ENCODE measurements around the gene CDH13. TPM values are rescaled to one million over a fixed set of nuclear protein-coding genes. Genes with fewer than 3 reads are reported as not detected.

Gene CDH13
- total and polyA plus RNA-seq, 2 donors (not counting 3 experiments of a cell fraction or from before 2014, with no cell fraction given), result 96.6 to 124 TPM

- TF ChIP-seq FOS (IDR thresholded peaks at IDR 0.05; ENCODE audit: borderline replicate concordance, insufficient read depth, low read length) (no peak), MYC (IDR thresholded peaks at IDR 0.05; ENCODE audit: low read depth, low read length) (no peak), JUN (IDR thresholded peaks at IDR 0.05; ENCODE audit: borderline replicate concordance, insufficient read depth, insufficient read length, low read depth) (no peak), MAX (IDR thresholded peaks at IDR 0.05; ENCODE audit: insufficient read depth, insufficient read length) (no peak), GATA2 (IDR thresholded peaks at IDR 0.05; ENCODE audit: insufficient read depth, insufficient read length, low read depth, low read length) (no peak), EZH2 (IDR thresholded peaks at IDR 0.05; ENCODE audit: borderline replicate concordance, low read depth, low read length, severe bottlenecking) (no peak), POLR2AphosphoS5 (IDR thresholded peaks at IDR 0.05; ENCODE audit: insufficient read depth, low read depth, low read length) (no peak), POLR2A (IDR thresholded peaks at IDR 0.05; ENCODE audit: low read depth, low read length) (no peak), CTCF (IDR thresholded peaks at IDR 0.05; ENCODE audit: extremely low read depth in 1 of 2, insufficient read depth in 1 of 2, low read depth in 1 of 2, low read length in 2 of 2) (no peak)
- Histone ChIP-seq H3K9me1 (replicated peaks; ENCODE audit: control insufficient read depth, extremely low read depth, insufficient read depth, low read length) (no peaks in the 10 kb centered on the region), H3K36me3 (ENCODE audit: control insufficient read depth in 2 of 2, extremely low read depth in 1 of 2, insufficient read depth in 2 of 2, low read length in 2 of 2) (no peaks in the 10 kb centered on the region), H3K79me2 (ENCODE audit: control insufficient read depth, insufficient read depth, low read length) (no peaks in the 10 kb centered on the region), H3K9ac (replicated peaks; ENCODE audit: extremely low read depth, insufficient read depth, low read length) (no peak overlapping the region), H3K4me1 (ENCODE audit: control insufficient read depth, extremely low read depth, insufficient read depth, low read length) (no peaks in the 10 kb centered on the region), H2AFZ (ENCODE audit: low read depth, low read length) (no peak overlapping the region), H3K27me3 (ENCODE audit: control insufficient read depth in 2 of 2, insufficient read depth in 2 of 2, low read length in 2 of 2) (no peaks in the 10 kb centered on the region), H3K4me2 (ENCODE audit: insufficient read depth, low read length) (no peak overlapping the region), H3K4me3 (replicated peaks in 1 of 3; ENCODE audit: insufficient read depth in 1 of 3, low read depth in 1 of 3, low read length in 3 of 3) (no peak overlapping the region), H3K9me3 (replicated peaks; ENCODE audit: control insufficient read depth, insufficient read depth, low read length) (no peaks in the 10 kb centered on the region), H4K20me1 (replicated peaks; ENCODE audit: control insufficient read depth, extremely low read depth, insufficient read depth, low read length) (no peaks in the 10 kb centered on the region), H3K27ac (ENCODE audit: insufficient read depth, low read depth, low read length) (no peak overlapping the region)
- ChIA-PET POLR2A (no interaction called here), CTCF (no interaction called here)
- no peak for FAIRE-seq
- intact Hi-C loops (cut with micrococcal nuclease), result no loop called here
- DNase-seq (ENCODE audit: low read depth, low spot score), result no peak
- no TSS peak for BruUV-seq (replicated peaks)
- dilution Hi-C loops (cut with MboI; ENCODE audit: extremely low pct_ligation_motif_present, low sequenced_read_pairs), result no loop called here
Observed at GRCh38 chr16:83393196-83393981, 766.6 kb downstream of the CDH13 start.

Data from endothelial cell of umbilical vein (primary cell).